ENCODE data around the gene MRTFA.

MRTFA gene

GRCh38 chr22:40613067-40613466, 23.5 kb downstream of the MRTFA start:
- TF ChIP-seq CTCF (conservative IDR thresholded peaks at IDR 0.05; ENCODE audit: low read length) = no peak
- H3K4me3 ChIP-seq (ENCODE audit: low read length) = no peak overlapping the region
- no peak for DNase-seq (ENCODE audit: low read depth)

GRCh38 chr22:40612291-40612751, 24.2 kb downstream of the MRTFA start:
- TF ChIP-seq CTCF (conservative IDR thresholded peaks at IDR 0.05; ENCODE audit: low read length) = no peak
- H3K4me3 ChIP-seq (ENCODE audit: low read length) = no peak overlapping the region
- no peak for DNase-seq (ENCODE audit: low read depth)

- no peak for DNase-seq (ENCODE audit: low read depth)
- TF ChIP-seq CTCF (conservative IDR thresholded peaks at IDR 0.05; ENCODE audit: low read length) = no peak
These were observed 24.9 kb downstream of the MRTFA start for GRCh38 chr22:40611606-40612005.

GRCh38 chr22:40610329-40610850, 26.1 kb downstream of the MRTFA start:
- H3K4me3 ChIP-seq (ENCODE audit: low read length) = no peak overlapping the region
- no peak for TF ChIP-seq CTCF (conservative IDR thresholded peaks at IDR 0.05; ENCODE audit: low read length)
- DNase-seq (ENCODE audit: low read depth) = no peak

More at GRCh38 chr22:40611606-40612005, 24.9 kb downstream of the MRTFA start:
- no peak overlapping the region for H3K4me3 ChIP-seq (ENCODE audit: low read length)

- no peak overlapping the region for H3K4me3 ChIP-seq (ENCODE audit: low read length)
- peak; percentile 22 for DNase-seq (ENCODE audit: low read depth)
- TF ChIP-seq CTCF (conservative IDR thresholded peaks at IDR 0.05; ENCODE audit: low read length) = no peak
These were observed 27.3 kb downstream of the MRTFA start for GRCh38 chr22:40609216-40609615.

- no peak overlapping the region for H3K4me3 ChIP-seq (ENCODE audit: low read length)
- no peak for TF ChIP-seq CTCF (conservative IDR thresholded peaks at IDR 0.05; ENCODE audit: low read length)
- no peak for DNase-seq (ENCODE audit: low read depth)
These were observed 29.0 kb downstream of the MRTFA start for GRCh38 chr22:40607506-40607905.

- peak; percentile 14 for DNase-seq (ENCODE audit: low read depth)
- TF ChIP-seq CTCF (conservative IDR thresholded peaks at IDR 0.05; ENCODE audit: low read length) = no peak
- H3K4me3 ChIP-seq (ENCODE audit: low read length) = no peak overlapping the region
These were observed 30.2 kb downstream of the MRTFA start for GRCh38 chr22:40606306-40606705.
